GM10266 (cell line): ENCODE measurements around the gene PNMA6E.

Experiments used
- DNase-seq: peaks from one replicate; pipeline ENCODE4 v3.0.0; 2012; ENCODE audit errors: extremely low spot score
- TF ChIP-seq, protein P1 (sequence below): IDR thresholded peaks from 2 replicates; pipeline ENCODE4 v1.5.1; 2012; ENCODE audit warnings: mild to moderate bottlenecking, low read depth; ENCODE audit not compliant: control insufficient read depth, insufficient read depth; ENCODE audit errors: missing control alignments

PNMA6E gene

DNA sequence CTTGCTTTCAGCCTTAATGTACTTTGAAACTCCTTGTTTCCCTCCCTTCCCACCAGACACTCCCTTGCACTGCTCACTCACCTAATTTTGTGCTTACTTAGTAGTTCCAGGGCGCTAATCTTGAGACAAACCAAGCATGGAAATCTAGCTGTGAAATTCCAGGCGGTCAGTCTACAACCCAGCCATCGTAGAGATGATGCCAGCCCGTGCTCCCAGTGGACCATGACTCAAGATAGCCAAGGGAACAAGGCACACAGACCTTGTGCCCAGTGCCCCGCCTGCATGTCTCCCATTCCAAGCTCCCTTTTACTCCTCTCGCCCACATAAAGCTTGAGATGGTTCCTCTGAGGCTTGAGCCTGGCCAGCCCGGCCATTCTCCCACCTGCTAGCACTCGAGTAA, 33.7 kb upstream of the PNMA6E start:
- no peak for DNase-seq
- TF ChIP-seq, protein P1, sequence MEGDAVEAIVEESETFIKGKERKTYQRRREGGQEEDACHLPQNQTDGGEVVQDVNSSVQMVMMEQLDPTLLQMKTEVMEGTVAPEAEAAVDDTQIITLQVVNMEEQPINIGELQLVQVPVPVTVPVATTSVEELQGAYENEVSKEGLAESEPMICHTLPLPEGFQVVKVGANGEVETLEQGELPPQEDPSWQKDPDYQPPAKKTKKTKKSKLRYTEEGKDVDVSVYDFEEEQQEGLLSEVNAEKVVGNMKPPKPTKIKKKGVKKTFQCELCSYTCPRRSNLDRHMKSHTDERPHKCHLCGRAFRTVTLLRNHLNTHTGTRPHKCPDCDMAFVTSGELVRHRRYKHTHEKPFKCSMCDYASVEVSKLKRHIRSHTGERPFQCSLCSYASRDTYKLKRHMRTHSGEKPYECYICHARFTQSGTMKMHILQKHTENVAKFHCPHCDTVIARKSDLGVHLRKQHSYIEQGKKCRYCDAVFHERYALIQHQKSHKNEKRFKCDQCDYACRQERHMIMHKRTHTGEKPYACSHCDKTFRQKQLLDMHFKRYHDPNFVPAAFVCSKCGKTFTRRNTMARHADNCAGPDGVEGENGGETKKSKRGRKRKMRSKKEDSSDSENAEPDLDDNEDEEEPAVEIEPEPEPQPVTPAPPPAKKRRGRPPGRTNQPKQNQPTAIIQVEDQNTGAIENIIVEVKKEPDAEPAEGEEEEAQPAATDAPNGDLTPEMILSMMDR: no peak

DNA sequence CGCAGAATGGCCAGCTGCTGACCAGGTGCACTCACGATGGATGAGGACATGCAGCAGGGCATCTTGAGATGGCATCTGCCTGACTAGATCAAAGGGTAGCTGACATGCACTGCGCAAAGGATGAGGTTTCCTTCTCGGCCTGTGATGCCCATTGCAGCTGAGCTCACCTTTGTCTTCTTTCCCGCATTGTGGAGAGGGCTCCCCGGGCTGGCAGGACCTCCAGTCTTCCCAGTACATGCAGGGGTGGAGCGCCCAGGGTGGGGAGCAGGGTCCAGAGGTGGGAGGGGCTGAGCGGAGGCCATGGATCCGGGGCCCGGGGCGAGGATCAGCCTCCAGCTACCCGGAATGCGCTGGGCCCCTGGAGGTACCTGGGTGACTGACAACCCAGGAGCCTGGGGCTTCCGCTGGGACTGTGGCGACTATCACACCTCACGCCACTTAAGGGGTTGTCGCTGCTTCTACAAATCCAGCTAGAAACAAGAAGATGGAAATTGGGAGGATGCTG, 32.7 kb upstream of the PNMA6E start:
- no peak for DNase-seq

DNA sequence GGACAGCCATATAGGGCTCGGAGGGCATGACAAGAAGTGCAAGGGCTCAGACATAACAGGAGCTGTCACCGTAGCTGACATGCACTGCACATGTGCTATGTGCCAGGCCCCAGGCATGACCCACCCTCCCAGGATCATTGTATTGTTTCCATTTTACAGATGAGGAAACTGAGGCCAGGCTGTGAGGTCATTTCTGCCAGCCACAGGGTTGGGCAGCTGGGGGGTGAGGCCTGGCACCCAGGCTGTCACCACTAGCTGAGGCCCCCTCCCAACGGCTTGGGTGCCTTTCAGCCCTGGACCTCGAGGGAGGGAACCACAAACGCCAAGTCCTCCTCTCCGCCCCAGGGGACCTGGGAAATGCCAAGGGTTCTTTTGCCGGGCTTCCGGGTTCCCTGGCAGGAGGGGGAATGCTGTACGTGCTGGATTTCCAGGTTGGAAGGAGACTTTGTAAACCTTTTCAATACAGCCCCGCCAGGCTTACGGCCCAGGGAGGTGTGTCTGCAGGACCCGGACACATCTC, 32.1 kb upstream of the PNMA6E start:
- no peak for DNase-seq
- TF ChIP-seq, protein P1: no peak

More for the DNA sequence above, 32.7 kb upstream of the PNMA6E start:
- TF ChIP-seq, protein P1: no peak

DNA sequence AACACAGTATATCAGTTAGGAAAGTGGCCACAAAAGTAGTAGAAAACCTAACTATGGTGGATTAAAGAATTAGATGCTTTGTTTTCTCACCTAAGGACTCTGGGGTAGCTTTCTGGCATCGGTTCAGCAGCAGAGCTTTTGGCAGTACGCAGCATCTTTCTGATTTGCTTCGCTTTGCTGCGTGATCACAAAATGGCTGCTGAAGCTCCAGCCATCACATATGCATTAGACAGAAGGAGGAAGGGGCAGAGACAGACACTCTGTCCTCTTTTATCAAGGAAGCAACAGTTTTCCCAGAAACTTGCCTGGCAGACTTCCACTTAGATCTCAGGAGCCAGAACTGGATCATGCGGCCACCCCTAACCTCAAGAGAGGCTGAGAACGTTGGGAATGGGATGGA, 29.6 kb upstream of the PNMA6E start:
- DNase-seq: no peak
- TF ChIP-seq, protein P1: no peak

DNA sequence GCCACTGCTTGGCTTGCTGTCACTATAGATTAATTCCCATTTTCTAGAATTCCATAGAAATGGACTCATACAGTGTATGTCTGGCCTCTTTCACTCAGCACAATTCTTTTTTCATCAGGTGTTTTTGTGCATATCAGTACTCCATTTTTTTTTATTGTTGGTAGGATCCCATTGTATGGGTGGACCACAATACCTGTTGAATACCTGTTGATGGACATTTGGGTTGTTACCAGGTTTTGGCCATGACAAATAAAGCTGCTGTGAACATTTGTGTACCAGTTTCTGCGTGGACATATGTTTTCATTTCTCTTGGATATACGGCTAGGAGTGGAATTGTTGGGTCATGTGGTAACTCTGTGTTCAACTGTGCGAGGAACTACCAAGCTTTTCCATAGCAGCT, 25.1 kb upstream of the PNMA6E start:
- TF ChIP-seq, protein P1: no peak
- DNase-seq: no peak

DNA sequence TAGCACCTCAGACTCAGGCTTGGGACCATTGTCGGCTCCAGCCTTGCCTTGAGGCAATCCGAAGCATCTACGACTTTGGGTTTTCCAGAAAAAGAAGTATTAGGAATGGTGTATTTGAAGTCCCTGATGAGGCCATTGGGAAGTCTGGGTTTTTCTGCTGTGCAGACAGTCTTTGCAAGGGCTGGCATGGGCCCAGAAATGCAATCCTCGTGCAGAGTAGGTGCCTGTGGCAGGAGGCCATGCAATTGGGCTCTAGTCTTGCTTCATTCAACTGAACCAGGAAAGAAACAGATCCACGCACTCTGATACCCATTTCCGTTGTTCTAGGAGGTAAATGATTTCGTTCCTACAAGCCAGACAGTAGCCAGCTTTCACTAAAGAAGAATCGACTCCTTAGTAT, 22.5 kb upstream of the PNMA6E start:
- TF ChIP-seq, protein P1: no peak
- no peak for DNase-seq

DNA sequence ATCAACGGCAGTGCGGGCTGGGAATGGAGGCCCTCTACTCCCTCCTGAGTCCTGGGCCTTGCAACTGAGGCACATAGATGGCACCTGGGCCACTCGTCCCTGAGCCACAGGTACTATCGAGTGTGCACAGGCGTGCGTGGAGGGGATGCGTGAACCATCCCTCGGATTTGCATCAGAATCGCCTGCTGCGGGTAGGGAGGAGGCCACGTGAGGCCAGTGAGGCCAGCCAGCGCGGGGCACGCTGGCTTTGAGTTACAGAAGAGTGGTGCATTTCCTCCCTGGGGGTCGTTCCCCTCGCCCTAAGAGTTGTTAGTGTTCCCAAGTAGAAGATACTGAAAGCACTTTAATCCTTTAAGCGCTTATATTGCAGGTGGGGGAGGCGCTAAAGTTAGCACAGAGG, 20.7 kb upstream of the PNMA6E start:
- DNase-seq: no peak
- TF ChIP-seq, protein P1: no peak
